Upper lobe of left lung (tissue), 4 donors: ENCODE results near the gene ARVCF.

ENCODE experiments used
- POLR2A ChIP-seq, 4 donors: fragments of 450-650 bp; IDR thresholded peaks; one replicate each; pipeline ENCODE4 v1.5.1; 2016 to 2017; ENCODE audit warnings: antibody characterized with exemption in 4 of 4, mild to moderate bottlenecking in 2 of 4
- POLR2AphosphoS5 ChIP-seq, 2 donors: sonication (generic); formaldehyde crosslinking; IDR thresholded peaks; one replicate each; pipeline ENCODE4 v1.5.1; 2017; ENCODE audit warnings: antibody characterized with exemption in 2 of 2
- TF ChIP-seq, protein P1 (sequence below), 6 experiments: fragments of 450-650 bp in 4 of 6; fragments of 200-600 bp in 2 of 6; sonication (generic) in 2 of 6; IDR thresholded peaks; one replicate each; pipeline ENCODE4 v1.5.1; 2016 to 2019; ENCODE audit warnings: antibody characterized with exemption in 6 of 6

DNA sequence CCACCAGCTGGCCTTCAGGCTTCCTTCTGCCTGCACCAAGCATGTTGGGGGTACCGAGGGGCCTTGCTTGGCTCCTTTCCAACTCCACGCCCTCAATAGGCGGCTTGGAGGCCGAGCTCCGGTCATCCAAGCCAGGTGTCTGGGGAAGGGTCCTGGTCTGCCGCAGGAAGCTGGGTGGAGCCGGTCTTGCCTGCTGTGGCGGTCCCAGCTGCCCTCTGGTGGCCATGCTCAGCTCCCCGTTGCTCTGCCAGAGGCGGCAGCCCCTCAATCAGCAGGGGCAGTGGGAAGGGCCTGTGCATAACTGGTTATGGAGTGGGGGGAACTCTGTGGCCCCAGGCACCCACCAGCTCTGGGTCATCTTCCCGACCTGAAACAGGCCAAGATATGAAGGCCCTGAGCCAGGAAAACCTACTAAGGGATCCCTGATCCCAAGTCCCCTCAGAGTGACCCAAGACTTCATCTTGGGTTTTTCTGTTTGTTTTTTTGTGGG lies 3.2 kb downstream of the ARVCF start:
- TF ChIP-seq, protein P1, sequence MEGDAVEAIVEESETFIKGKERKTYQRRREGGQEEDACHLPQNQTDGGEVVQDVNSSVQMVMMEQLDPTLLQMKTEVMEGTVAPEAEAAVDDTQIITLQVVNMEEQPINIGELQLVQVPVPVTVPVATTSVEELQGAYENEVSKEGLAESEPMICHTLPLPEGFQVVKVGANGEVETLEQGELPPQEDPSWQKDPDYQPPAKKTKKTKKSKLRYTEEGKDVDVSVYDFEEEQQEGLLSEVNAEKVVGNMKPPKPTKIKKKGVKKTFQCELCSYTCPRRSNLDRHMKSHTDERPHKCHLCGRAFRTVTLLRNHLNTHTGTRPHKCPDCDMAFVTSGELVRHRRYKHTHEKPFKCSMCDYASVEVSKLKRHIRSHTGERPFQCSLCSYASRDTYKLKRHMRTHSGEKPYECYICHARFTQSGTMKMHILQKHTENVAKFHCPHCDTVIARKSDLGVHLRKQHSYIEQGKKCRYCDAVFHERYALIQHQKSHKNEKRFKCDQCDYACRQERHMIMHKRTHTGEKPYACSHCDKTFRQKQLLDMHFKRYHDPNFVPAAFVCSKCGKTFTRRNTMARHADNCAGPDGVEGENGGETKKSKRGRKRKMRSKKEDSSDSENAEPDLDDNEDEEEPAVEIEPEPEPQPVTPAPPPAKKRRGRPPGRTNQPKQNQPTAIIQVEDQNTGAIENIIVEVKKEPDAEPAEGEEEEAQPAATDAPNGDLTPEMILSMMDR (IDR thresholded peaks at IDR 0.05): peak; percentile 62 to 87 (median 80)
- TF ChIP-seq POLR2AphosphoS5 (IDR thresholded peaks at IDR 0.05) (no peak), POLR2A (IDR thresholded peaks at IDR 0.05) (no peak)
